Osteocyte (in vitro differentiated cells): ENCODE results near the gene RBP3. TPM values are rescaled to one million over a fixed set of nuclear protein-coding genes. Genes with fewer than 3 reads are reported as not detected.

Experiments
- DNase-seq: peaks from one replicate; pipeline ENCODE4 v3.0.0; 2021; ENCODE audit warnings: mixed read lengths; ENCODE audit not compliant: unreplicated experiment; ENCODE audit errors: extremely low spot score
- H3K27ac Mint-ChIP-seq: one replicate; pipeline ENCODE4 v1.8.0; 2021; ENCODE audit warnings: mild to moderate bottlenecking, mixed read lengths; ENCODE audit not compliant: unreplicated experiment
- H3K27me3 Mint-ChIP-seq: one replicate; pipeline ENCODE4 v1.8.0; 2021; ENCODE audit warnings: mixed read lengths; ENCODE audit not compliant: unreplicated experiment
- H3K36me3 Mint-ChIP-seq: one replicate; pipeline ENCODE4 v1.8.0; 2021; ENCODE audit warnings: mixed read lengths; ENCODE audit not compliant: unreplicated experiment
- H3K4me1 Mint-ChIP-seq: one replicate; pipeline ENCODE4 v1.8.0; 2021; ENCODE audit warnings: mixed read lengths; ENCODE audit not compliant: unreplicated experiment
- H3K4me3 Mint-ChIP-seq: one replicate; pipeline ENCODE4 v1.8.0; 2021; ENCODE audit warnings: mild to moderate bottlenecking, moderate library complexity, mixed read lengths; ENCODE audit not compliant: unreplicated experiment
- H3K9me3 Mint-ChIP-seq: one replicate; pipeline ENCODE4 v1.8.0; 2021; ENCODE audit warnings: mixed read lengths; ENCODE audit not compliant: unreplicated experiment
- total RNA-seq: library from RNA; stranded (reverse); gene quantifications from 2 replicates; pipeline ENCODE4 v1.2.1, GENCODE V29; 2021
- TF ChIP-seq, protein P1 (sequence below): fragments of 200-600 bp; sonication (generic); IDR thresholded peaks from 2 replicates; pipeline ENCODE4 v1.5.0; 2021; ENCODE audit warnings: antibody characterized with exemption, mild to moderate bottlenecking, moderate library complexity

RBP3 gene
- total RNA-seq, 1 donor from 2014 or later: not detected

DNA sequence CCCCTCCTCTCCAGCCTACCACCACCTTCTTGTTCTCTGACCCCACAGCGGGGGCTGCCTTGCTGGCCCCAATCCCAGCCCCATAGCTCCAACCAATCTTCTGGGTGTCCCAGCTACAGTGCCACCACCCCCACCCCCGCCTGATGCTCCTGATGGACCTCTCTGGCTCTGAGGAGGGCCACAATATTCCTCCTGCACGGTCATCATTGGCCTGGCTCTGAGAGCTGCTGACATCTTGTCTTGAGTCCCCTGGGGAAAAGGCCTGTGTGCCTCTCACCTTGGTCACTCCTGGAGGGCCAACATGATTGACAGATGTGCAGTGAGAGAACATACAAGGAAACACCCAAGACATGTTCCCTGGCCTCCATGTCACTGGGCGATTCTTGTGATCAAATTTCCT lies 18.3 kb upstream of the RBP3 start:
- H3K36me3 Mint-ChIP-seq: no peaks in the 10 kb centered on the region
- DNase-seq: no peak
- no peak overlapping the region for H3K27ac Mint-ChIP-seq
- H3K27me3 Mint-ChIP-seq: peaks cover 23% of the 10 kb centered on the region
- TF ChIP-seq, protein P1, sequence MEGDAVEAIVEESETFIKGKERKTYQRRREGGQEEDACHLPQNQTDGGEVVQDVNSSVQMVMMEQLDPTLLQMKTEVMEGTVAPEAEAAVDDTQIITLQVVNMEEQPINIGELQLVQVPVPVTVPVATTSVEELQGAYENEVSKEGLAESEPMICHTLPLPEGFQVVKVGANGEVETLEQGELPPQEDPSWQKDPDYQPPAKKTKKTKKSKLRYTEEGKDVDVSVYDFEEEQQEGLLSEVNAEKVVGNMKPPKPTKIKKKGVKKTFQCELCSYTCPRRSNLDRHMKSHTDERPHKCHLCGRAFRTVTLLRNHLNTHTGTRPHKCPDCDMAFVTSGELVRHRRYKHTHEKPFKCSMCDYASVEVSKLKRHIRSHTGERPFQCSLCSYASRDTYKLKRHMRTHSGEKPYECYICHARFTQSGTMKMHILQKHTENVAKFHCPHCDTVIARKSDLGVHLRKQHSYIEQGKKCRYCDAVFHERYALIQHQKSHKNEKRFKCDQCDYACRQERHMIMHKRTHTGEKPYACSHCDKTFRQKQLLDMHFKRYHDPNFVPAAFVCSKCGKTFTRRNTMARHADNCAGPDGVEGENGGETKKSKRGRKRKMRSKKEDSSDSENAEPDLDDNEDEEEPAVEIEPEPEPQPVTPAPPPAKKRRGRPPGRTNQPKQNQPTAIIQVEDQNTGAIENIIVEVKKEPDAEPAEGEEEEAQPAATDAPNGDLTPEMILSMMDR: no peak
- H3K4me3 Mint-ChIP-seq: no peak overlapping the region
- H3K4me1 Mint-ChIP-seq: no peaks in the 10 kb centered on the region
- H3K9me3 Mint-ChIP-seq: no peaks in the 10 kb centered on the region

DNA sequence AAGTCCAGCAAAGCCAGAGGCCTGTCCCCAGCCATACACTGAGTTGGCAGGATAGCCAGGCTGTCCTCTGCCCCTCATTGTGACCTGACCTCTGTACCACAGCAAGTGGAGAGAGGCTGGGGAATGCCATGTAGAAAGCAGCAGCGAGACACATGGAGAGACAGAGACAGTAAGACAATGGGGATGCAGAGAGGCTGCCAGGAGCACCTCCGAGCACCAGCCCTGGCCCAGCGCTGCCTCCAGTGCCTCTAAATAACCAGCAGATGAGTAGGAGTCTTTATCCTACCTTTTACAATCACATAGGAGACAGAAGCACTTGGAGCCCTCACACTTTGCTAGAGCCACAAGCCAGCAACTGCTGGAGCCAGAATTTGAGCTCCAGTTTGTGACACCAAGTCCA lies 17.8 kb upstream of the RBP3 start:
- no peak overlapping the region for H3K27ac Mint-ChIP-seq
- no peaks in the 10 kb centered on the region for H3K36me3 Mint-ChIP-seq
- TF ChIP-seq, protein P1: no peak
- H3K4me3 Mint-ChIP-seq: no peak overlapping the region
- H3K9me3 Mint-ChIP-seq: no peaks in the 10 kb centered on the region
- DNase-seq: no peak
- H3K27me3 Mint-ChIP-seq: peaks cover 23% of the 10 kb centered on the region
- H3K4me1 Mint-ChIP-seq: no peaks in the 10 kb centered on the region

DNA sequence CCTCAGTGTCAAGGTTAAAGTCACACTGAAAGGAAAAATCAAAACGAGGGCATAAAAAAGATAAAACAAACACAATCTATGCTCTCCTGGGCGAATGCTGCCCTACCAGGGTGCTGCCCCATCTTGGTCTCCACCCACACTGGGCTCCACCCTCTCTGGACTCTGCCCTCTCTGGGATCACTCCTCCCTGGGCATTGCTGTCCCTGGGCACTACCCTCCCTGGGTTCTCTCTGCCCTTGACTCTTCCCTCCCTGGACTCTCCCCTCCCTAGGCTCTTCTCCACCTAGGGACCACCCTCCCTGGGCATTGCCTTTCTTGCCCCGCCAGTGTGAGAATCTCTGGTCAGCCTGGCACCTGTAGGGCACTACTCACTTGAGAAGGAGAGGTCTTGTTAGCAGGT lies 17.4 kb upstream of the RBP3 start:
- H3K27ac Mint-ChIP-seq: no peak overlapping the region
- TF ChIP-seq, protein P1: no peak
- DNase-seq: no peak
- H3K27me3 Mint-ChIP-seq: peaks cover 23% of the 10 kb centered on the region
- no peaks in the 10 kb centered on the region for H3K4me1 Mint-ChIP-seq
- H3K4me3 Mint-ChIP-seq: no peak overlapping the region
- no peaks in the 10 kb centered on the region for H3K9me3 Mint-ChIP-seq
- H3K36me3 Mint-ChIP-seq: no peaks in the 10 kb centered on the region

DNA sequence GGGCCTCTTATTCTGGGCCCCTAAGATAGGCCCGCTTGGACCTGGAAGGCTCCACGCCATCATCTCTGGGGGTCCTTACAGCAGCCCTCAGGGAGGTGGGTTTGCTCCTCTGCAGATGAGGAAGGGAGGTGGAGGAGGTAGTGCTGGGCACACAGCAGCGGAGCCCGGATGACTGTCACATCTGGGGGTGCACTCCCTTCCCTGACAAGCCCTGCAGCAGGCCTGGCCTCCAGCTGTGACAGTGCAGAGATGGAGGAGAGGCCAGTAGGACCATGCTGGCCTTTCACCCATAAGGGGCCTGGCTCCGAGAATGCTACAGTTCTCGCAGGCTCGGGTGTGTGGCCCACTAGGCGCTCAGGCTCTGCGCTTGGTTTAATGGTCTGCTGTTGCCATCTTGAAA lies 16.7 kb upstream of the RBP3 start:
- H3K27ac Mint-ChIP-seq: no peak overlapping the region
- peaks cover 26% of the 10 kb centered on the region for H3K27me3 Mint-ChIP-seq
- DNase-seq: no peak
- no peaks in the 10 kb centered on the region for H3K4me1 Mint-ChIP-seq
- TF ChIP-seq, protein P1: no peak
- H3K36me3 Mint-ChIP-seq: no peaks in the 10 kb centered on the region
- H3K4me3 Mint-ChIP-seq: no peak overlapping the region
- H3K9me3 Mint-ChIP-seq: no peaks in the 10 kb centered on the region

DNA sequence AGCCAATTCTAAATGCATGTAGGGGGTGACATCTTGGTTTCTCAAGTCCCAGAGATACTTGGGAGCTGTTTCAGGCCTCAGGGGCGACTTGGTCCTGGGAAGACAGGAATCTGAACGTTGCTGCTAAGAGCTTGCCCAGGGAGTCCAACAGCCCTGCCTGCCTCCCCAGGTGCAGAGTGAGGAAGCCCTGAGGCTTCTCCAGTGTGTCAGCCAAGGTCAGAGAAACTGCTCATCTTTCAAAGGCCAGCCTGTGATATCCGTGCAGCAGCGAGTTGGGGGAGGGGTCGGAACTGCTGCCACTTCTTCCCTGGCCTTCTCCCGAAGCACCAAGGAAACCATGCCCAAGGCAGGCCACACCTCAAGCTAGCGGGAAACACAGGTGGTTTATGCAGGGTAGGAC lies 16.2 kb upstream of the RBP3 start:
- TF ChIP-seq, protein P1: no peak
- H3K27ac Mint-ChIP-seq: no peak overlapping the region
- peaks cover 29% of the 10 kb centered on the region for H3K27me3 Mint-ChIP-seq
- no peaks in the 10 kb centered on the region for H3K36me3 Mint-ChIP-seq
- H3K4me1 Mint-ChIP-seq: no peaks in the 10 kb centered on the region
- H3K9me3 Mint-ChIP-seq: no peaks in the 10 kb centered on the region
- H3K4me3 Mint-ChIP-seq: no peak overlapping the region
- DNase-seq: no peak
